Dendritic cell treated with granulocyte-macrophage colony-stimulating factor and Interleukin-4, amounts not matched to agents 40 ng/mL and 50 ng/mL, for 4 days (primary cell): ENCODE results near the gene BTF3L4.
"Not testable (repeated sequence)": the region's sequence is repeated elsewhere in the genome, so short reads cannot be mapped to it uniquely, and the experiment has no call there.

Experiments
- H3K27ac Mint-ChIP-seq: one replicate; pipeline ENCODE4 v1.8.0; 2022; ENCODE audit warnings: mild to moderate bottlenecking, mixed read lengths
- H3K27me3 Mint-ChIP-seq: one replicate; pipeline ENCODE4 v1.8.0; 2022; ENCODE audit warnings: mild to moderate bottlenecking, mixed read lengths
- H3K36me3 Mint-ChIP-seq: one replicate; pipeline ENCODE4 v1.8.0; 2022; ENCODE audit warnings: low read depth, mixed read lengths
- H3K4me1 Mint-ChIP-seq: one replicate; pipeline ENCODE4 v1.8.0; 2022; ENCODE audit warnings: low read depth, mixed read lengths
- H3K4me3 Mint-ChIP-seq: one replicate; pipeline ENCODE4 v1.8.0; 2022; ENCODE audit warnings: mild to moderate bottlenecking, moderate library complexity, mixed read lengths
- H3K9me3 Mint-ChIP-seq: one replicate; pipeline ENCODE4 v1.8.0; 2022; ENCODE audit warnings: mixed read lengths
- intact Hi-C: fragments of 100-400 bp; cut with micrococcal nuclease; formaldehyde crosslinking; loops from one replicate; pipeline ENCODE4 v1.15.0; 2022

The BTF3L4 gene

GRCh38 chr1:52056163-52056936 is at the start of gene BTF3L4:
Gene BTF3L4 (plus strand): TSS chr1:52056295. CDS start chr1:52059848, 3,553 bp downstream.
- intact Hi-C loops, result loop anchor here (2.0 to 10.0 kb wide), 3 partner anchors 178 to 346 kb away; partner anchors contain the start of genes CC2D1B, NRDC, ORC1 and PRPF38A
- peak within 1 kb of the TSS; percentile 90 for H3K27ac Mint-ChIP-seq
- H3K36me3 Mint-ChIP-seq, result peaks cover 74% of the 10 kb centered on the region
- peaks cover 53% of the 10 kb centered on the region for H3K4me1 Mint-ChIP-seq
- H3K4me3 Mint-ChIP-seq, result peak within 1 kb of the TSS; percentile 99
- no peaks in the 10 kb centered on the region for H3K27me3 Mint-ChIP-seq
- H3K9me3 Mint-ChIP-seq, result no peaks in the 10 kb centered on the region

- Mint-ChIP-seq H3K27me3 (peaks cover 29% of the 10 kb centered on the region), H3K36me3 (no peaks in the 10 kb centered on the region), H3K4me1 (no peaks in the 10 kb centered on the region), H3K4me3 (no peak overlapping the region), H3K9me3 (no peaks in the 10 kb centered on the region), H3K27ac (no peak overlapping the region)
- intact Hi-C loops, result no loop called here
These were observed 48.7 kb upstream of the BTF3L4 start for GRCh38 chr1:52007215-52008002.

- Mint-ChIP-seq H3K4me3 (no peak overlapping the region), H3K27ac (no peak overlapping the region), H3K9me3 (no peaks in the 10 kb centered on the region), H3K36me3 (no peaks in the 10 kb centered on the region), H3K27me3 (peaks cover 28% of the 10 kb centered on the region), H3K4me1 (no peaks in the 10 kb centered on the region)
- intact Hi-C loops, result no loop called here
These were observed 47.9 kb upstream of the BTF3L4 start for GRCh38 chr1:52008071-52008809.

GRCh38 chr1:52022133-52022532 is 34.0 kb upstream of the BTF3L4 start:
- intact Hi-C loops, result no loop called here
- Mint-ChIP-seq H3K27ac (no peak overlapping the region), H3K27me3 (no peaks in the 10 kb centered on the region)

GRCh38 chr1:52026278-52026677 is 29.8 kb upstream of the BTF3L4 start:
- Mint-ChIP-seq H3K4me1 (peaks cover 7% of the 10 kb centered on the region), H3K4me3 (no peak overlapping the region), H3K9me3 (no peaks in the 10 kb centered on the region), H3K27me3 (no peaks in the 10 kb centered on the region), H3K27ac (no peak overlapping the region), H3K36me3 (peaks cover 73% of the 10 kb centered on the region)
- intact Hi-C loops, result no loop called here

More at GRCh38 chr1:52022133-52022532, 34.0 kb upstream of the BTF3L4 start:
- H3K36me3 Mint-ChIP-seq, result peaks cover 79% of the 10 kb centered on the region
- H3K4me3 Mint-ChIP-seq, result no peak overlapping the region
- no peaks in the 10 kb centered on the region for H3K4me1 Mint-ChIP-seq
- H3K9me3 Mint-ChIP-seq, result no peaks in the 10 kb centered on the region

GRCh38 chr1:52028328-52028727 is 27.8 kb upstream of the BTF3L4 start:
- Mint-ChIP-seq H3K9me3 (no peaks in the 10 kb centered on the region), H3K4me3 (no peak overlapping the region), H3K4me1 (peaks cover 20% of the 10 kb centered on the region), H3K27me3 (no peaks in the 10 kb centered on the region), H3K36me3 (peaks cover 69% of the 10 kb centered on the region), H3K27ac (no peak overlapping the region)
- intact Hi-C loops, result no loop called here

GRCh38 chr1:52028839-52029238 is 27.3 kb upstream of the BTF3L4 start:
- H3K9me3 Mint-ChIP-seq, H3K27me3 Mint-ChIP-seq, intact Hi-C loops, H3K27ac Mint-ChIP-seq, H3K4me3 Mint-ChIP-seq: not testable (repeated sequence)
- peaks cover 68% of the 10 kb centered on the region for H3K36me3 Mint-ChIP-seq
- peaks cover 20% of the 10 kb centered on the region for H3K4me1 Mint-ChIP-seq

GRCh38 chr1:52032124-52032784 is 23.8 kb upstream of the BTF3L4 start:
- Mint-ChIP-seq H3K9me3 (no peaks in the 10 kb centered on the region), H3K4me1 (peaks cover 26% of the 10 kb centered on the region), H3K27ac (peak overlapping the region; percentile 97), H3K27me3 (no peaks in the 10 kb centered on the region), H3K4me3 (peak overlapping the region; percentile 93), H3K36me3 (peaks cover 44% of the 10 kb centered on the region)
- intact Hi-C loops, result no loop called here

- no peaks in the 10 kb centered on the region for H3K9me3 Mint-ChIP-seq
- peak overlapping the region; percentile 97 for H3K27ac Mint-ChIP-seq
- peaks cover 26% of the 10 kb centered on the region for H3K4me1 Mint-ChIP-seq
- intact Hi-C loops, result loop anchor here (1.0 kb wide), 1 partner anchor 23 kb away; the partner anchor contains the start of gene TXNDC12
- peak overlapping the region; percentile 93 for H3K4me3 Mint-ChIP-seq
- H3K36me3 Mint-ChIP-seq, result peaks cover 47% of the 10 kb centered on the region
- H3K27me3 Mint-ChIP-seq, result no peaks in the 10 kb centered on the region
These were observed 23.3 kb upstream of the BTF3L4 start for GRCh38 chr1:52032785-52033131.

- Mint-ChIP-seq H3K36me3 (peaks cover 54% of the 10 kb centered on the region), H3K27me3 (no peaks in the 10 kb centered on the region), H3K9me3 (no peaks in the 10 kb centered on the region), H3K4me3 (peak within 1 kb of the TSS; percentile 93), H3K27ac (peak within 1 kb of the TSS; percentile 97), H3K4me1 (peaks cover 26% of the 10 kb centered on the region)
- intact Hi-C loops, result loop anchor here (1.0 kb wide), 1 partner anchor 22 kb away; the partner anchor contains the start of gene TXNDC12
These were observed 22.7 kb upstream of the BTF3L4 start, which contains the start of gene KTI12 for GRCh38 chr1:52033190-52034049. Gene KTI12 (minus strand): TSS chr1:52033810. CDS start chr1:52033761, 49 bp downstream.

GRCh38 chr1:52034050-52034384 is 22.1 kb upstream of the BTF3L4 start:
- Mint-ChIP-seq H3K27me3 (no peaks in the 10 kb centered on the region), H3K4me3 (no peak overlapping the region), H3K27ac (peak overlapping the region; percentile 97), H3K9me3 (no peaks in the 10 kb centered on the region), H3K36me3 (peaks cover 60% of the 10 kb centered on the region), H3K4me1 (peaks cover 26% of the 10 kb centered on the region)
- intact Hi-C loops, result no loop called here

GRCh38 chr1:52037402-52037814 is 18.7 kb upstream of the BTF3L4 start:
- intact Hi-C loops, result no loop called here
- H3K4me3 Mint-ChIP-seq, result no peak overlapping the region

More at GRCh38 chr1:52037402-52037814, 18.7 kb upstream of the BTF3L4 start:
- Mint-ChIP-seq H3K4me1 (peaks cover 10% of the 10 kb centered on the region), H3K9me3 (no peaks in the 10 kb centered on the region), H3K27ac (no peak overlapping the region), H3K27me3 (no peaks in the 10 kb centered on the region), H3K36me3 (peaks cover 75% of the 10 kb centered on the region)
